HG03097 (cell line): ENCODE measurements around the gene PHRF1.

Experiments used
- ATAC-seq: cut with Tn5 transposase; IDR thresholded peaks from one replicate; pipeline ENCODE4 v1.9.1; 2021; ENCODE audit not compliant: unreplicated experiment, low FRiP score

Gene PHRF1

DNA sequence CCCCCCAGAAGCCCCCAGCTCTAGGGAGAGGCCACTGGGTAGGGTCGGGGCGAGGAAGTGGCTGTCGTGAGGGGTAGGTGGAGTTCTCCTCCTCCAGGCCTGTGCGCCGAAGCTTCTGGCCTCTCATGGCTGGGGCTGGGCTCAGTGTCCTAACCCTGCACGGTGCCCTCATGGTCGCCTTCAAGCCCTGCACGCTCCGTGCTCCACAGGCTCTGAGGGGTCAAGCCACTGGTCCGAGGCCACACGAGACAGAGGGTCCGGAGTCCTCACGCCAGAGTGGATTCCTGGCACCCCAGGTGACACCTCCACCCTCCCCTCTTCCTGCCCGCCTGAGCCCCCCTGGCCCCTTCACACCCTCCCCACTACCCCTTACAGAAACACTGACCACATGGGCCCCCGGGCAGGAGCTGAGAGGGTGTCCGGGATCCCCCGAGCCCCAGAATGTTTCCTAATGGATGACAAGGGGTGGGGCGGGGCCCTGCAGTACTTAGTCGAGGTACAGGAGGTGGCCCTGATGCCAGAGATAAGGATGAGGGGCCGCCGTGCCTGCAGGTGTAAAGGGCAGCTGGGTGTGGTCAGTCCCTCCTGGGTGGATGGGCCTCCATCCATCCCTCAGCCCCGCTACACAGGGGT lies 49.5 kb downstream of the PHRF1 start:
- ATAC-seq, result no peak

DNA sequence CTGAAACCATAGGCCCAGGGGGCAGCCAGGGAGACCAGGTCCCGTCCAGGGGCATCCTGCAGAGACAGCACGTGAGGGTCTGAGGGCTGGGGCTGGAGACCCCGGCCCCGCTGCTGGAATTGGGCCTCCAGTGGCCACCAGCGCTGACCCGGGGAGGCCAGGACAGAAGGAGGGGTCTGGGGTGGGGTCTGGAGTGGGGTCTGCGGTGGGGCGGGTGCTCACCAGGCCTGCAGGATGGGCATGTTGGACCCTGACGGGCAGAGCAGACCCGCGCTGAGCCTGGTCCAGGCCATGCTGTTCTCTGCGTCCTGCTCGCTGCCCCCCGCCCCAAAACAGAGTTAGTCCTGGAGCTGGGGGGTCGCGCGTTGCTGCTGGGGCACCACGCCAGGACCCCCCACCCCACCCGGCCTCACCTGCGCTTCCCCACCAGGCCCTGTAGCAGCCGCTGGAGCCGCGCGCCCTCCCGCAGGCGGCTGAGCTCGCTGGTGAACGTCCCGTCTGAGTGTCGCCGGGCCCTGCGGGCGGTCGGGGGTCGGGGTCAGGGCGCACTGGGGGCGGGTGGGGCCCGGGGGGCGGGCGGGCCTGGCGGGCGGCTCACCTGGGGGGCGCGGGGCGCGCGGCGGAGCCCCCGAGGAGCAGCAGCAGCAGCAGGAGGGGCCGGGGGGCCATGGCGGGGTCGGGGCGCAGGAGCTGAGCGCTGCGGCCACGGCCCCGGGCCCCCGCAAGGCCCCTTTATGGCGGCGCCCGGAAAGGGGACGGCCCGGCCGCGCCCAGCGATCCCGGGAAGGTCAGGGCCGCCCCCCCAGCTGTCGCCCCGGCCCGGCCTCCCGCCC lies 50.4 kb downstream of the PHRF1 start, which contains the start of gene SCT:
TSS of gene SCT (minus strand) at position 707 of the 833 bp plus-strand sequence. CDS start at position 669, 38 bp downstream.
- ATAC-seq, result no peak

DNA sequence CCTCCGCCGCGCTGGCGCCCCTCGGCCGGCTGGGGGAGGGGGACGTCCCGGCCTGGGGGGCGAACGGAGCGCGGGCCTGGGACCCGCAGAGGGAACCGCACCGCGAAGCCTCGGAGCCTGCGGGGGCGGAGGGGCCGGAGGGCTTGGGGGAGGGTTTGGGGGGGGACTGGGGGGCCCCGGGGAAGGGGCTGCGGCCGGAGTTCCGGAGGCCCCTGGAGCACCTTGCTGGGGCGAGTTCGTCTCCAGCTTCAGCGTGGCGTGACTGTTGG lies 51.0 kb downstream of the PHRF1 start:
- ATAC-seq, result no peak

DNA sequence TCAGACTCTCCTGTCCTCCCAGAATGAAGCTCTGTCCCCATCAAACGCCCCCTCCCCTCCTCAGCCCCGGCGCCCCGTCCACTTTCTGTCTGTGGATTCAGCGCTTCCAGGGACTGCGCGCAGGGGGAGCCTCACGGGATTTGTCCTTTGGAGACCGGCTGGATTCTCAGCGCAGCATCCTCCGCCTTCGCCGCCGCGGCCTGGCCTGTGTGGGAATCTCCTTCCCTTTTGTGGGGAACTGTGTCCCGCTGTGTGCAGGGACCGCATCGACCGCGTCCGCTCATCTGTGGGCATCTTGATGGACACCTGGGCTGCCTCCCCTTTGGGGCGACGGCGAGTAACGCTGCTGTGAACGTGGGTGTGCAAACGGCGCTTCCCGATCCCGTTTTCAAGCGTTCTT lies 51.8 kb downstream of the PHRF1 start:
- ATAC-seq, result no peak

DNA sequence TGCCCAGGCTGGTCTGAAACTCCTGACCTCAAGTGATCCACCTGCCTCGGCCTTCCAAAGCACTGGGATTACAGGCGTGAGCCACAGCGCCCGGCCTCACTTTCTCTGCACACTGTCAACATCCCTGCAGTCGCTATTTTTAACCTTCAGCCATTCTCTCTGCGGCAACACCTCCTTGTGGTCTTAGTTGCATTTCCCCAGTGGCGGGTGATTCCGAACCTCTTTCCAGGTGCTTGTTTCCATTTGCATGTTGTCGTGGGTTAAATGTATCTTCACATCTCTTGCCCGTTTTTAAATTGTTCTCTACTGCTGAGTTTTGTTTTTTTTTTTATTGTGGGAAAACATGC lies 52.9 kb downstream of the PHRF1 start:
- ATAC-seq, result no peak

DNA sequence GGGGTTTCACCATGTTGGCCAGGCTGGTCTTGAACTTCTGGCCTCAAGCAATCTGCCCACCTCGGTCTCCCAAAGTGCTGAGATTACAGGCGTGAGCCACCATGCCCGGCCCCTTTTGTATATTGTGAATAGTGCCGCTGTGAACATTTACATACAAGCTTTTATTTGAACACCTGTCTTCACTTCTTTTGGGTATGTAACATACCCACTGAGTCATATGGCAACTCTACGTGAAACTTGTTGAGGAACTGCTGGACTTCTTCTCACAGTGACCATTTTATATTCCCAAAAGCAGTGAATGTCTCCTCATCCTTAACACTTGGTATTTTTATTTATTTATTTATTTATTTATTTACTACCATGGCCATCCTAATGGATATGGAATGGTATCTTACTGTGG lies 54.6 kb downstream of the PHRF1 start:
- ATAC-seq, result no peak

DNA sequence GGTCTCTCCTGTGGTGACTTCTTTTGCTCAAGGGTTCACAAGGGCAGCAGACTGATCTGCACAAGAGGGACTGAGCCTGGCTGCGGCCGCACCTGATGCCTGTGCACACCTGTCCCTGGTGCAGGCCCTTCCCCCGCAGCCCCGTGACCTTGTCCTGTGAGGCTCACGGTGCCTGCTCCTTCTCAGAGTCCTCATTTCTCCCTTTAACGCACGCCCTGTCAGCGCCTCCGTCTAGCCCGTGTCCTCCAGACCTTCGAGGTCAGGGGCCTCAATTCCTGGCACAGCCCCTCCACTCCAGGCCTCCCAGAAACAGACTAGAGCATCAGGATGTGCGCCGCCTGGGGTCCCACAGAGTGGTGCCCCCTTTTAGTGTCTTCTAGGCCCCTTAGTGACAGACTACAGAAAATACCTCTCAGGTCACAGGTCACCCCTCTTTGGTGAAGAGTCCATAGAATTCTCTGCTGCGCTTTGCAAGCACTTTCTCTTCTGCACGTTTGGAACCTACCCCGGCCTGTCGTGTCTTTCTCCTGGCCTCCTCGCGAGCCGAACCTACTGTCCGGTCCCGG lies 59.8 kb downstream of the PHRF1 start:
- ATAC-seq, result no peak

DNA sequence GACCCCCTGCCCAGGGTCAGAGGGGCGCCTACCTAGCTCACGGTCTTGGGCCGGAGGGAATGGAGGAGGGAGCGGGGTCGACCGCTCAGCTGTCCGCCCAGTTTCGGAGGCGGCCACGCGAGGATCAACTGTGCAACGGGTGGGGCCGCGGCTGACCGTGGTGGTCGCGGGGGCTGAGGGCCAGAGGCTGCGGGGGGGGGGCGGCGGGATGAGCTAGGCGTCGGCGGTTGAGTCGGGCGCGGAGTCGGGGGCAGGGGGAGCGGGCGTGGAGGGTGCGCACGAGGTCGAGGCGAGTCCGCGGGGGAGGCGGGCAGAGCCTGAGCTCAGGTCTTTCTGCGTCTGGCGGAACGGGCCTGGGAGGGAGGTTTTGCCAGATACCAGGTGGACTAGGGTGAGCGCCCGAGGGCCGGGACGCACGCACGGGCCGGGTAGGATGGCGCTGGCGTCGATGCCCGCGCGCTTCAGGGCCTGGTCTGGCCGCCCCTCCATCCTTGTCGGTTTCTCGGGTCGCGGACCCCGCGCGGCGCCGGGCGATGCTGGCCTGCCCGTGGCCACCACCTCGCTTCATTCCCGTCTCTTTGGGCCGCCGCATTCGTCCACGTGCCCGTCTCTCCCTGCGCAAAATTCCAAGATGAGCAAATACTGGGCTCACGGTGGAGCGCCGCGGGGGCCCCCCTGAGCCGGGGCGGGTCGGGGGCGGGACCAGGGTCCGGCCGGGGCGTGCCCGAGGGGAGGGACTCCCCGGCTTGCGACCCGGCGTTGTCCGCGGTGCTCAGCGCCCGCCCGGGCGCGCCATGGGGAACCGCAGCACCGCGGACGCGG lies 60.5 kb downstream of the PHRF1 start, which contains the start of gene DRD4:
TSS of gene DRD4 (plus strand) at position 759 of the 822 bp plus-strand sequence. CDS start at position 795, 36 bp downstream.
- ATAC-seq, result no peak

DNA sequence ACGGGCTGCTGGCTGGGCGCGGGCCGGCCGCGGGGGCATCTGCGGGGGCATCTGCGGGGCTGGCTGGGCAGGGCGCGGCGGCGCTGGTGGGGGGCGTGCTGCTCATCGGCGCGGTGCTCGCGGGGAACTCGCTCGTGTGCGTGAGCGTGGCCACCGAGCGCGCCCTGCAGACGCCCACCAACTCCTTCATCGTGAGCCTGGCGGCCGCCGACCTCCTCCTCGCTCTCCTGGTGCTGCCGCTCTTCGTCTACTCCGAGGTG lies 61.0 kb downstream of the PHRF1 start:
- no peak for ATAC-seq

DNA sequence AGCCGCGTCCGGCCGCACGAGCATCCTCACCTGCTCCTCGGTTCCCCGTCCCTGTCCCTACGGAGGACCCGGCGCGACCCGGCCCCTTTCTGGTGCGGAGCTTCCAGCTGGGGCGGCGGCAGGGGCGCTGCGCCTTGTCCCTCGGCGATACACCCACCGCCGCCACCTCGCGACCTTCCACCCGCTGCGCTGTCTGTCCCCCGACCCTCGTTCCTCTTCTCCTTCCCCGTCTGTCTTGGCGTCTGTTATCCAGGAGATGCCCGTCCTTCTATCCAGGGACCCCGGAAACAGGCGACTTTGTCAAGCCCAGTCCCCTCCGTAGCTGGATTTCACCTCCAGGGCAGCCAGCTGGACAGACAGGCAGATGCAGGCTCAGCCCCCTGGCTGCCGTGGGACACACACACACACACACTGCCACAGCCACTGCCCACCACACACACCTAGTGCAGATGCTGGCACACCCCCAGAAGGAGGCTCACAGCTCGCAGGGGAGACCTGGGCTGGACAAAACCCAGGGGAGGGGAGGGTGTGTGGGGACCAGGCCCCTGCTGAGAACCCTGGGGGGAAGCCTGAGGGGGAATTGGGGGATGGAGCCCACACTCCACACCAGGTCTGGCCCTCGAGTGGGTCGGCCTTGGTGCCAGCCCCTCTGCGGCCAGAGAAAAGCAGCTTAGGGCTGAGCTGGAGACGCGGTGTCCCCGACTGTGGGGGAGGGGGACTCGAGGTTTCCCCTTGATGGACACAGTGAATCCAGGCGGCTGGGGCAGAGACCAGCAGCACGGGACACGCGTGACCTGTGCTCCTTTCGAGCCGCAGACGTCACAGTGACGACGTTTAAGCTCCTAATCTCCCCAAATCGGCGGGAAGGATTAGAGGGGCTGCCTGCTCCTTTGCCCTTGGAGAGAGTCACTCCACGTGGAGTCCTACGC lies 61.6 kb downstream of the PHRF1 start:
- ATAC-seq, result no peak

DNA sequence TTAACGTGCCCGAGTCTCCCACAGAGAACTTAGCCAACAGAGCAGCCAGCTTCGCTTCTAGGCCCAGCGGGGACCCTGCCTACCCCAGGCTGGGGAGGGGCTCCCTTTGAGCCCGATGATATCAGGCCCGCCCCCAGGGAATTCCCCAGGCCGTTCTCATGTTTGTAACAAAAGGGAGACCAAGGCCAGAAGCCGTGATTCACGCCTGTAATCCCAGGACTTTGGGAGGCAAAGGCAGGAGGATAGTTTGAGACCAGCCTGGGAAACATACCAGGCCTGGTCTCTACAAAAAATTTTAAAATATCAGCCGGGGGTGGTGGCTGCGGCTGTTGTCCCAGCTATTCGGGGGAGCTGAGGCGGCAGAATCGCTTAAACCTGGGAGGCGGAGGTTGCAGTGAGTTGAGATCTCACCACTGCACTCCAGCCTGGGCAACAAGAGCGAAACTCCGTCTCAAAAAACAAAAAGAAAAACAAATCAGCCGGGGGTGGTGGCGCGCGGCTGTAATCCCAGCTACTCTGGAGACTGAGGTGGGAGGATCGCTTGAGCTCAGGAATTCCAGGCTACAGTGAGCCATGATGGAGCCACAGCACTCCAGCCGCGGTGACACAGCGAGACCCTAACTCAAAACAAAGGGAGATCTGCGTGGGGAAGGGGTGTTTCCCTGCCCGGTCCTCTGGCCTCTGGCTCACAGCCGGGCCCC lies 62.5 kb downstream of the PHRF1 start:
- no peak for ATAC-seq

DNA sequence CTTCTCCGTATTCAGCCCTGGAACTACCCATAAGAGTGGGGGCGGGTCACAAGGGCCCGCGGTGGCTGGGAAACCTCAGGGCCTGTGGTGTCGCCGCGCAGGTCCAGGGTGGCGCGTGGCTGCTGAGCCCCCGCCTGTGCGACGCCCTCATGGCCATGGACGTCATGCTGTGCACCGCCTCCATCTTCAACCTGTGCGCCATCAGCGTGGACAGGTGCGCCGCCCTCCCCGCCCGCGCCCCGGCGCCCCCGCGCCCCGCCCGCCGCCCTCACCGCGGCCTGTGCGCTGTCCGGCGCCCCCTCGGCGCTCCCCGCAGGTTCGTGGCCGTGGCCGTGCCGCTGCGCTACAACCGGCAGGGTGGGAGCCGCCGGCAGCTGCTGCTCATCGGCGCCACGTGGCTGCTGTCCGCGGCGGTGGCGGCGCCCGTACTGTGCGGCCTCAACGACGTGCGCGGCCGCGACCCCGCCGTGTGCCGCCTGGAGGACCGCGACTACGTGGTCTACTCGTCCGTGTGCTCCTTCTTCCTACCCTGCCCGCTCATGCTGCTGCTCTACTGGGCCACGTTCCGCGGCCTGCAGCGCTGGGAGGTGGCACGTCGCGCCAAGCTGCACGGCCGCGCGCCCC lies 63.2 kb downstream of the PHRF1 start:
- no peak for ATAC-seq

DNA sequence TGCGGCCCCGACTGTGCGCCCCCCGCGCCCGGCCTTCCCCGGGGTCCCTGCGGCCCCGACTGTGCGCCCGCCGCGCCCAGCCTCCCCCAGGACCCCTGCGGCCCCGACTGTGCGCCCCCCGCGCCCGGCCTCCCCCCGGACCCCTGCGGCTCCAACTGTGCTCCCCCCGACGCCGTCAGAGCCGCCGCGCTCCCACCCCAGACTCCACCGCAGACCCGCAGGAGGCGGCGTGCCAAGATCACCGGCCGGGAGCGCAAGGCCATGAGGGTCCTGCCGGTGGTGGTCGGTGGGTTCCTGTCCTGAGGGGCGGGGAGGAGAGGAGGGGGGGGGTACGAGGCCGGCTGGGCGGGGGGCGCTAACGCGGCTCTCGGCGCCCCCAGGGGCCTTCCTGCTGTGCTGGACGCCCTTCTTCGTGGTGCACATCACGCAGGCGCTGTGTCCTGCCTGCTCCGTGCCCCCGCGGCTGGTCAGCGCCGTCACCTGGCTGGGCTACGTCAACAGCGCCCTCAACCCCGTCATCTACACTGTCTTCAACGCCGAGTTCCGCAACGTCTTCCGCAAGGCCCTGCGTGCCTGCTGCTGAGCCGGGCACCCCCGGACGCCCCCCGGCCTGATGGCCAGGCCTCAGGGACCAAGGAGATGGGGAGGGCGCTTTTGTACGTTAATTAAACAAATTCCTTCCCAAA lies 63.9 kb downstream of the PHRF1 start:
- no peak for ATAC-seq

DNA sequence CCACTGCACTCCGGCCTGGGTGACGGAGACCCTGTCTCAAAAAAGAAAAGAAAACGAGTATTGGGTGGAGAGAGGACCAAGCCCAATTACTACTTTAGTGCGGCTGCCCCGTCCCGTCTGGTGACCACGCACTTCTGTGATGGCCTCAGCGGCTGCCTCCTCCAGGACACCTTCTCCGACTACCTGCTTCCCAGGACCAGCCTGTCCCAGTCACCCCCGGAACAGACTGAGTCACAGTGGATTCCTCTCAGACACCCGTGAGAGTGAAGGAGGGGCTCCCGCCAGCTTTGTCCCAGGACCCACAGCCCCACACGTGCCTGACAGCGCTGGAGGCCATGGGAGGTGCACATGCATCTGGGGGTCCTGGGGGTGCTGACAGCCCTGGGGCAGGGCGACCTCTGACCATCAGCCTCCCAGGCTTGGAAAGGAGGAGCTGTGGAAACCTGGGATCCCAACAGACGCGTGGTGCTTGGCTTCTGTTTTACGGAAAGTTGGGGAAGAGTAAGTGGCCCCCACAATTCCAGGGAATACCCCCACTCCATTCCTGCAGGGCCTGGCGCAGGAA lies 65.6 kb downstream of the PHRF1 start:
- no peak for ATAC-seq

DNA sequence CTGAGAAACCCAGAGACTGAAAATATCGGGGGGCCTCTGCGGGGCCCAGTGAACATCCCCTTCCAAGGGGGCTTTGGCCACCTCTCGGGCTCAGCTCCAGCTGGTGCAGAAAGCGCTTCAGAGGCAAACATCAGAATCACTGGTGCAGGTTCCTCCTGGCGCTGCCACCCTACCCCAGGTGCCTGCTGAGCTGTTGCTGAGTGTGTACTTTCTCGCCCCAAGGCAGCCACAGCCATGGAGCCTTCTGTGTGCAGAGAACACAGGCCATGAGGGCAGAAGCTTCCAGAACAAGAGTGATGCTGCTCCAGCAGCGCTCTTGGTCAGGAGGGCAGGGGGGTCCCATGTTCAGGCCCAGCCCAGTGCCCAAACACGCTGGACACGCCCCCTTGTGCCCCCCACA lies 67.1 kb downstream of the PHRF1 start:
- ATAC-seq, result no peak

DNA sequence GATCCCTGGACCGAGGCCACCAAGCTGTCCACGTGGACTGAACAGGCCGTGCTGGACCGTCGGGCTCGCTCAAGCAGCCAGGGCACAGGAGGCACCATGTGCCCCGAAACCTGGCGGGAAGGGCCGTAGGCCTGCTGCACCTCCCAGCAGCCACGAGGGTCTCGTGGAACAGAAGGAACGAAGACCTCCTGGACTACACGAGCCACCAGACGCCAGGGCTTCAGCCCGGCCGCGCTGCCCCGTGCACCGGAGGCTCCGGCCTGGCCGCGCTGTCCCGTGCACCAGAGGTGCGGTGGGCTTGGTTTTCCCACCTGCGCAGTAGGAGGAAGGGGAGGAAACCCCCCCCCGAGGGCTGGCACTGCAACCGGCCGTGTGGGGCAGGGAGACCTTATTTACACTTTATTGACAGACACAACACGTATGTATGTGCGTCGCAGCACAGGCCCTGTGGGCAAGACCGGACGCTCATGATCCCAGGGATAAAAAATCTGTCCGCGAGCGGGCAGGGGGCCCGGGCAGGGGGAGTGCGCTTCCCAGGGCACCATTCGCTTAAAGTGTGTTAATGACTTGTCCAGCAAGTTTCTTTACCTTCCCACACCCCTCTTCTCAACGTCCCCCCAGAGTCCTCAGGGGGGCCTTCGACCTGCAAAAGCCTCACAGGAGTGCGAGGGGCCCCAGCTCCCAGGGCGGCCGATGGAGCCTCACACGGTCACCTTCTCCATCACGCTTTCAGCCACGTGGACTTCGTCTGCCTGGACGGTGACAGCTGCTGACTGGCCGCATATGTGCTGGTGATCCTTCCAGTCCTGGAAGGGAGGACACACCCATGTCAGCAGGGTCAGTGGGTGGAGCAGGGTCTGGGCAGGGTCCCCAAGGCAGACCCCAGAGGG lies 67.8 kb downstream of the PHRF1 start:
- ATAC-seq, result no peak

DNA sequence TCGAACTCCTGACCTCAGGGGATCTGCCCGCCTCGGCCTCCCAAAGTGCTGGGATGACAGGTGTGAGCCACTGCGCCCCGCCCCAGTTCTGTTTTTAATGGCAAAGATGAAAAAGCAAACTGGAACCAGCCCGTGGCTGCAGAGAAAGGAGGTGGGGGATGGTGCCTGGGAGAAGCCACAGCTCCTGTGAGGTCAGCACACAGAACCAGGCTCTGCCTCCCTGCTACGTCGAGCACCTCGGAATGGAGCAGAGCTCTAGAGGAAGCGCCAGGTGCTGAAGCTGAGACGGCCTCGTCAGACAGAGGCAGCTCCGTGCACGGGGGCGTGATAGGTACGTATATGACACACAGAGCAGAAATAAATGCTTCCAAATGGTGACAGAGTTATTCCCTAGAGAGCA lies 69.3 kb downstream of the PHRF1 start:
- ATAC-seq, result no peak

DNA sequence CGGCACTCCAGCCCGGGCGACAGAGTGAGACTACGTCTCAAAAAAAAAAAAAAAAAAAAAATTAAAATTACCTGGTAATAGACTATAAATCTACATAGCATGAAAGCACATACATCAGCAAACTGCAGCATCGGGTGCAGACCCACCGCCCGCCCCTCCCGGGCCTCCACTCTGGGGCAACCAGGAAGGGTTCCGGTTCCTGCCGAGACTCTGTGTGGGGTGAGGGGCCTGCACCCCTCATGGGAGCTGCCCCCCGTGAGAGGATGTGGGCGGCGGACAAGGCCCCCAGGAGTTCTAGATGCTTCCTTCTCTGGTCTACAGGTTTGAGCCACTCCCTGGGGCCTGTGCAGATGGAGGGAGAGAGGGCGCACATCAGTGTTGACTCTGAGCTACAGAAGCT lies 69.9 kb downstream of the PHRF1 start:
- no peak for ATAC-seq
